ENCODE measurements around the gene RHPN2. TPM values are rescaled to one million over a fixed set of nuclear protein-coding genes. Genes with fewer than 3 reads are reported as not detected.

RHPN2 gene
- total and polyA plus RNA-seq, 2 of the 8 experiments (the other 6 are each of a cell fraction or from before 2014, with no cell fraction given), result 22.8 to 31.1 TPM

- Histone ChIP-seq H2BK5ac (ENCODE audit: low read depth, low read length) (no peak overlapping the region), H3K14ac (ENCODE audit: insufficient read length) (no peak overlapping the region), H2BK15ac (ENCODE audit: low read length) (no peak overlapping the region), H3K9ac (replicated peaks in 1 of 4; ENCODE audit: extremely low read depth in 1 of 4, low read depth in 3 of 4, low read length in 3 of 4) (no peak overlapping the region), H3K4me1 (replicated peaks in 1 of 4; ENCODE audit: control insufficient read depth in 3 of 4, insufficient read depth in 4 of 4, low read length in 3 of 4) (no peaks in the 10 kb centered on the region), H2AFZ (ENCODE audit: low read length) (no peak overlapping the region), H3K79me2 (ENCODE audit: control insufficient read depth in 1 of 2, insufficient read depth in 2 of 2, low read length in 2 of 2) (no peaks in the 10 kb centered on the region), H4K91ac (replicated peaks; ENCODE audit: insufficient read length, low read length) (no peak overlapping the region), H3K9me3 (ENCODE audit: insufficient read depth in 2 of 2, low read depth in 1 of 2, low read length in 1 of 2) (no peaks in the 10 kb centered on the region), H4K5ac (ENCODE audit: insufficient read length, low read depth, low read length) (no peak overlapping the region), H3K56ac (replicated peaks; ENCODE audit: insufficient read length, low read depth, low read length) (no peak overlapping the region), H2AK5ac (ENCODE audit: low read depth, low read length) (no peak overlapping the region), H2BK20ac (ENCODE audit: low read length) (no peak overlapping the region), H3K18ac (ENCODE audit: extremely low read depth, low read length) (no peak overlapping the region), H3K4me2 (ENCODE audit: insufficient read depth in 1 of 2, low read depth in 2 of 2, low read length in 2 of 2) (no peak overlapping the region), H3K79me1 (ENCODE audit: low read depth, low read length) (no peaks in the 10 kb centered on the region), H3K4me3 (ENCODE audit: extremely low read depth in 1 of 4, insufficient read depth in 2 of 4, low read depth in 3 of 4, low read length in 4 of 4) (no peak overlapping the region), H4K20me1 (replicated peaks in 1 of 2; ENCODE audit: control insufficient read depth in 1 of 2, insufficient read depth in 2 of 2, low read length in 2 of 2) (peaks cover 0 to 2% of the 10 kb centered on the region in 2 experiments), H3K4ac (replicated peaks; ENCODE audit: insufficient read length, low read depth, low read length) (no peak overlapping the region), H3K23ac (ENCODE audit: insufficient read length) (no peak overlapping the region), H3K27ac (ENCODE audit: low read depth, low read length) (no peak overlapping the region), H2BK120ac (replicated peaks; ENCODE audit: low read depth, low read length) (no peak overlapping the region), H3K23me2 (ENCODE audit: low read depth, low read length) (no peaks in the 10 kb centered on the region), H4K8ac (ENCODE audit: extremely low read depth, insufficient read depth, low read length) (no peak overlapping the region; the same call in 1 of the 2 replicates), H3K36me3 (ENCODE audit: control insufficient read depth in 2 of 4, insufficient read depth in 4 of 4, low read length in 3 of 4) (peaks cover 12 to 36% (median 25%) of the 10 kb centered on the region in 4 experiments), H3K27me3 (replicated peaks in 1 of 4; ENCODE audit: control insufficient read depth in 3 of 4, extremely low read depth in 1 of 4, insufficient read depth in 3 of 4, low read length in 3 of 4) (no peaks in the 10 kb centered on the region), H2BK12ac (ENCODE audit: low read depth, low read length) (no peak overlapping the region)
- ChIA-PET CTCF (ENCODE audit: partially characterized antibody) (interaction anchor here (0.9 to 1.3 kb wide), 2 partner anchors 8 to 21 kb away, joined by 3 to 6 read pairs; no protein-coding TSS in a partner anchor), POLR2A (ENCODE audit: partially characterized antibody) (no interaction called here)
- TF ChIP-seq CHD2 (IDR thresholded peaks at IDR 0.05; ENCODE audit: low read length) (no peak), SP4 (IDR thresholded peaks at IDR 0.05; ENCODE audit: low read length) (no peak), CEBPB (IDR thresholded peaks at IDR 0.05; ENCODE audit: low read depth, low read length) (no peak), SP1 (IDR thresholded peaks at IDR 0.05; ENCODE audit: low read depth, low read length) (no peak), ATF3 (IDR thresholded peaks at IDR 0.05; ENCODE audit: insufficient read depth, low read depth, low read length) (no peak), TAF1 (IDR thresholded peaks at IDR 0.05; ENCODE audit: low read depth, low read length) (no peak)
- TF ChIP-seq, protein P1, sequence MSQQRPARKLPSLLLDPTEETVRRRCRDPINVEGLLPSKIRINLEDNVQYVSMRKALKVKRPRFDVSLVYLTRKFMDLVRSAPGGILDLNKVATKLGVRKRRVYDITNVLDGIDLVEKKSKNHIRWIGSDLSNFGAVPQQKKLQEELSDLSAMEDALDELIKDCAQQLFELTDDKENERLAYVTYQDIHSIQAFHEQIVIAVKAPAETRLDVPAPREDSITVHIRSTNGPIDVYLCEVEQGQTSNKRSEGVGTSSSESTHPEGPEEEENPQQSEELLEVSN (IDR thresholded peaks at IDR 0.05), result no peak
- WGBS, 2 experiments (ENCODE audit: extremely low coverage in 1 of 2, insufficient coverage in 1 of 2, insufficient read length in 1 of 2, insufficient replicate concordance in 2 of 2, low coverage in 1 of 2, low lambda C conversion rate in 2 of 2, missing lambda C conversion rate in 1 of 2), result 87% methylated on average over 9 of the region's 9 CpGs; no CpG with 5 or more reads in 1 of the 2 experiments
- no peak for FAIRE-seq
- DNase-seq (ENCODE audit: low read depth in 1 of 2, low spot score in 2 of 2), result no peak
These were observed 45.6 kb upstream of the RHPN2 start for GRCh38 chr19:33110137-33110910.
